ENCODE measurements around the gene SEC23A.

DNA sequence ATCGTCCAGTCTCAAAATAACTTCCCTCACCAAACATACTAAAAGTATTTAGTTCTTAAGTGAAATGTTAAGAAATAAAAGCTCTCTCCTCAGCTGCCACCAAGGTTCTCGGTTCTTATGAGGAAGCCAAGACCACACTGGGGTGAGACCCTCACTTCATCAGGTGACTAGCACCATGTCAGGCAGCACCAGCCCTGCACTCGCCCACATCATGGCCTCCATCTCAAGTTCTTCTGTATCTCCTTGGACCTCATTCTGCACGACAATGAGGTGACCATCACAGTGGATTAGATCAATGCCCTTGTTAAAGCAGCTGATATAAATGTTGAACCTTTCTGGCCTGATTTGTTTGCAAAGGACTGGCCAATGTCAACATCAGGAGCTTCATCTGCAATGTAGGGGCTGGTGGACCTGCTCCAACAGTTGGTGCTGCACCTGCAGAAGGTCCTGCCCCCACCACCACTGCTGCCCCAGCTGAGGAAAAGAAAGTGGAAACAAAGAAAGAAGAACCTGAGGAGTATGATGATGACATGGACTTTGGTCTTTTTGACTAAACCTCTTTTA, 12.4 kb downstream of the SEC23A start:
- TF ChIP-seq, protein P1, sequence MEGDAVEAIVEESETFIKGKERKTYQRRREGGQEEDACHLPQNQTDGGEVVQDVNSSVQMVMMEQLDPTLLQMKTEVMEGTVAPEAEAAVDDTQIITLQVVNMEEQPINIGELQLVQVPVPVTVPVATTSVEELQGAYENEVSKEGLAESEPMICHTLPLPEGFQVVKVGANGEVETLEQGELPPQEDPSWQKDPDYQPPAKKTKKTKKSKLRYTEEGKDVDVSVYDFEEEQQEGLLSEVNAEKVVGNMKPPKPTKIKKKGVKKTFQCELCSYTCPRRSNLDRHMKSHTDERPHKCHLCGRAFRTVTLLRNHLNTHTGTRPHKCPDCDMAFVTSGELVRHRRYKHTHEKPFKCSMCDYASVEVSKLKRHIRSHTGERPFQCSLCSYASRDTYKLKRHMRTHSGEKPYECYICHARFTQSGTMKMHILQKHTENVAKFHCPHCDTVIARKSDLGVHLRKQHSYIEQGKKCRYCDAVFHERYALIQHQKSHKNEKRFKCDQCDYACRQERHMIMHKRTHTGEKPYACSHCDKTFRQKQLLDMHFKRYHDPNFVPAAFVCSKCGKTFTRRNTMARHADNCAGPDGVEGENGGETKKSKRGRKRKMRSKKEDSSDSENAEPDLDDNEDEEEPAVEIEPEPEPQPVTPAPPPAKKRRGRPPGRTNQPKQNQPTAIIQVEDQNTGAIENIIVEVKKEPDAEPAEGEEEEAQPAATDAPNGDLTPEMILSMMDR (IDR thresholded peaks at IDR 0.05): no peak
- TF ChIP-seq POLR2A (IDR thresholded peaks at IDR 0.05): no peak

All from lower leg skin (tissue), 3 donors.